GM19193 (cell line): ENCODE measurements around the gene TRPM3.

Experiments used
- POLR2A ChIP-seq: IDR thresholded peaks from 4 replicates; pipeline ENCODE4 v1.6.1; 2011; ENCODE audit not compliant: insufficient read depth, insufficient read length; ENCODE audit errors: extremely low read depth

TRPM3 gene

DNA sequence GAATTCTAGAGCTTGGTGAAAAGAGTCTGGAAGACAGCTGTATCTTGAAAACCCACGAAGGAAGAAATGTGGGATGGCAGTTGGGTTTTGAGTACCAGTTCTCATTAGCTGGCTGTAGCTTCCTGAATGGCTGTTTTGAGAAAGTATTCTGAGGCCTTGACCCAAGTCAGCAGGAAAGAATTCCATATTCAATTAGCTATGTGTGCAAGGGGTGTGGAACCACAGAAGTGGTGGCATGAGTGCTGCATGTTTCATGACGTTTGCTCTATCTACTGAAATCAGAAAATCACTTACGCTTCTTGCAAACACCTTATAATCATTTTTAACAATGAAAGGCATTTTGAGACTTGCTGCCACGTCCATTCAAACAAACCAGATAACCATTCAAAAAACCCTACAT is 69.1 kb downstream of the TRPM3 start:
- TF ChIP-seq POLR2A, result no peak

- TF ChIP-seq POLR2A, result no peak
These were observed 73.1 kb downstream of the TRPM3 start for GRCh38 chr9:71048280-71048679.

GRCh38 chr9:71042448-71042990 is 78.9 kb downstream of the TRPM3 start:
- no peak for TF ChIP-seq POLR2A

- no peak for TF ChIP-seq POLR2A
These were observed 83.9 kb downstream of the TRPM3 start for GRCh38 chr9:71037521-71037920.

GRCh38 chr9:71036501-71036900 is 84.9 kb downstream of the TRPM3 start:
- TF ChIP-seq POLR2A, result no peak

GRCh38 chr9:71032779-71033178 is 88.6 kb downstream of the TRPM3 start:
- no peak for TF ChIP-seq POLR2A

GRCh38 chr9:71025728-71026127 is 95.7 kb downstream of the TRPM3 start:
- TF ChIP-seq POLR2A, result no peak

GRCh38 chr9:71025201-71025600 is 96.2 kb downstream of the TRPM3 start:
- TF ChIP-seq POLR2A, result no peak

DNA sequence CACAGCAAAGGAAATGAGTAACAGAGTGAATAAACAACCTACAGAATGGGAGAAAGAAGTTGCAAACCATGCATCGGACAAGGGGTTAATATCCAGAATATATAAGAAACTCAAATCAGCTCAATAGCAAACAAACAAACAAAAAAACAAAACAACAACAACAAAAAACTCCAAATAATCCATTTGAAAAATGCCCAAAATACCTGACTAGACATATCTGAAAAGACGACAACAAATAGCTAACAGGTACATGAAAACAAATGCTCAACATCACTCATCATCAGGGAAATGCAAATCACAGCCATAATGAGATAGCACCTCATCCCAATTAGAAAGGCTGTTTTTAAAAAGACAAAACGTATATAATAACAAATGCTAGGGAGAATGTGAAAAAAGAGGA is 111.2 kb downstream of the TRPM3 start:
- TF ChIP-seq POLR2A, result no peak

DNA sequence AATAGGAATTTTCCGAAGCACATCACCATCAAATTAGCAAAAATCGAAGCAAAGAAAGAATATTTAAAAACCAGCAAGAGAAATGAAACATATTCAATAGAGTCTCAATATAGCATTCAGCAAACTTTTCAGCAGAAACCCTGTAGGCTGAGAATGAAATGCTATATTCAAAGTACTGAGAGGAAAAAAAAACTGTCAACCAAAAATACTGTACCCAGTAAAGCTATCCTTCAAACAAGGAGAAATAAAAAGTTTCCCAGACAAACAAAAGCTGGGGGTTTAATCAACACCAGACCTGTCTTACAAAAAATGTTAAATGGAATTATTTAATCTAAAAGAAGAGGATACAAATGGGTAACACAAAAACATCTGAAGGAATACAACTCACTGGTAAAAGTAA is 116.0 kb downstream of the TRPM3 start:
- no peak for TF ChIP-seq POLR2A

GRCh38 chr9:71004196-71004595 is 117.2 kb downstream of the TRPM3 start:
- TF ChIP-seq POLR2A, result no peak

- no peak for TF ChIP-seq POLR2A
These were observed 118.1 kb downstream of the TRPM3 start for GRCh38 chr9:71003346-71003745.

GRCh38 chr9:71001780-71002386 is 119.5 kb downstream of the TRPM3 start:
- TF ChIP-seq POLR2A, result no peak

DNA sequence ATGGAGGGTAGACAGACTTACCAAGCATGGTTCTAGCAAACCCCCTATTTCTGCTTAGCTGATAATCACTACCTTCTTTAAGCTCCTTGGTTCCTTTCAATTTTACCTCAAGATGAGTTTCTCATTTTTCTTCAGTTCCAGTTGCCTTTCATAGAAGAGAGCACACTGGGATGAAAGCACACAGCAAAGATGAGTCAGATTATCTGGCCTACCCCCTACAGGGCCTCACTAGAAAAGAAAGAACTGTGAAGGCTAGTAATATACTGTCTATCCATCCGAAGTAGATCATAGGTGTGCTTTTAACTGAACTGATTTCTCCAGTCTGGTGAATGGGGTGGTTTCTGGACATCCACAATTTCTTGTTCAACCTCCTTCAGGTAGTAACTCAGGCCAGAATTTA is 122.5 kb downstream of the TRPM3 start:
- no peak for TF ChIP-seq POLR2A

GRCh38 chr9:70995511-70995910 is 125.9 kb downstream of the TRPM3 start:
- no peak for TF ChIP-seq POLR2A

DNA sequence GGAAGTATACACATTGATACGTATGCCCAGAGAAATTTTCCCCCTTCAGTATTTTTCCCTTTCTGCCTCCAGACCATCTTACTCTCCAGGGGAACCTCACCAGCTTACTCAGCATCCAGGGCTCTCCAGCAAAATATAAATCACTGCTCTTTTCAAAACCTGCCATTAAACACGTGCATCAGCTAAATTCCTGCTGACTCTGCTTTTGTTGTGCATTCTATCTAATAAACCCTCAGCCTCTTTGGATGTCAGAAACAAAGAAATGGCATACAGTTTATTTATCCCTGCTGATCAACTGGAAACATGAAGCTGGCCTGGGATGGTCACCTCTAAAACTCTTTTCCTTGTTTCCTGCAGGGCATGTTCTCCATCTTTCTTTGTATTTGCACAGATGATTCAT is 126.8 kb downstream of the TRPM3 start:
- TF ChIP-seq POLR2A, result no peak

- TF ChIP-seq POLR2A, result no peak
These were observed 132.9 kb downstream of the TRPM3 start for GRCh38 chr9:70988551-70988950.

- TF ChIP-seq POLR2A, result no peak
These were observed 133.4 kb downstream of the TRPM3 start for GRCh38 chr9:70987986-70988385.

DNA sequence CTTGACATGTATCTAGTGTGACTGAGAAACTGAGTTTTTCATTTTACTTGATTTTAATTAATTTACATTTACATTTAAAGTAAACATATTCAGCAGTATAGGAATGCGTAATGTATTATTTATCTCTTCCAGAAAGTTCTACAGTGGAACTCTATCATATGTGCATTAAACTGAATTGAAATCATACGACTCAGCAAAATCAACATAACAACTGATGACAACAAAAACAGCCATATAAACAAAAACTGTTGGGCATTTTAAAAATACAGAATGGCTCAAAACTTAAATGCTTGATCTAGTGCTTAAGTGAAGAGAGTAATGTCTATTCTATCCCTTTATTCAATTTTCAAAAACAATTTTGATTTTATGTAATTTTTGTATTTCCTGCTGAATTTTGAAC is 134.4 kb downstream of the TRPM3 start:
- TF ChIP-seq POLR2A, result no peak
